HepG2 (cell line): ENCODE results near the gene MIR17HG. TPM values are rescaled to one million over a fixed set of nuclear protein-coding genes. Genes with fewer than 3 reads are reported as not detected.
A peak's percentile ranks its signal among the peaks of the same experiment; 100 is the strongest.

Experiments used
- ATF7 ChIP-seq, 2 experiments: fragments of 450-650 bp in 1 of 2; sonication (generic) in 1 of 2; formaldehyde crosslinking in 1 of 2; IDR thresholded peaks; 2 replicates each; pipeline versions ENCODE4 v1.4.0 to v1.6.1; 2016 to 2020; ENCODE audit warnings: antibody characterized with exemption in 1 of 2, mild to moderate bottlenecking in 1 of 2, missing genetic modification reagents in 1 of 2
- CBX1 ChIP-seq: IDR thresholded peaks from one replicate; pipeline ENCODE4 v1.6.1; 2016; ENCODE audit warnings: antibody characterized with exemption, low read depth
- CC2D1A ChIP-seq: sonication (generic); formaldehyde crosslinking; IDR thresholded peaks from 2 replicates; pipeline ENCODE4 v1.8.1; 2023; ENCODE audit warnings: mild to moderate bottlenecking, missing genetic modification reagents
- GATAD2A ChIP-seq: IDR thresholded peaks from 2 replicates; pipeline ENCODE4 v1.6.1; 2016
- KLF12 ChIP-seq: sonication (generic); formaldehyde crosslinking; IDR thresholded peaks from 2 replicates; pipeline ENCODE4 v1.4.0; 2020; ENCODE audit warnings: missing genetic modification reagents, borderline replicate concordance
- MED8 ChIP-seq: sonication (generic); formaldehyde crosslinking; IDR thresholded peaks from 2 replicates; pipeline ENCODE4 v1.8.1; 2023; ENCODE audit warnings: mild to moderate bottlenecking, missing genetic modification reagents; ENCODE audit not compliant: insufficient replicate concordance
- NFKB2 ChIP-seq: sonication (generic); formaldehyde crosslinking; IDR thresholded peaks from 2 replicates; pipeline ENCODE4 v1.4.0; 2020; ENCODE audit warnings: missing genetic modification reagents, borderline replicate concordance
- POLR2AphosphoS5 ChIP-seq: IDR thresholded peaks from 2 replicates; pipeline ENCODE4 v1.6.1; 2012; ENCODE audit warnings: low read depth, low read length
- RFX3 ChIP-seq: IDR thresholded peaks from 2 replicates; pipeline ENCODE4 v1.6.1; 2016; ENCODE audit warnings: missing biosample characterization, missing genetic modification reagents
- RFXANK ChIP-seq: IDR thresholded peaks from 2 replicates; pipeline ENCODE4 v1.6.1; 2016
- WIZ ChIP-seq: sonication (generic); formaldehyde crosslinking; IDR thresholded peaks from 2 replicates; pipeline ENCODE4 v1.5.1; 2020; ENCODE audit warnings: mild to moderate bottlenecking, missing genetic modification reagents
- ZEB1 ChIP-seq: IDR thresholded peaks from 2 replicates; pipeline ENCODE4 v1.6.1; 2012; ENCODE audit warnings: mild to moderate bottlenecking, low read depth, inconsistent platforms; ENCODE audit not compliant: insufficient replicate concordance
- ZNF207 ChIP-seq: fragments of 450-650 bp; IDR thresholded peaks from 2 replicates; pipeline ENCODE4 v1.6.1; 2016; ENCODE audit warnings: antibody characterized with exemption, borderline replicate concordance
- ZNF235 ChIP-seq: sonication (generic); formaldehyde crosslinking; IDR thresholded peaks from 2 replicates; pipeline ENCODE4 v1.8.1; 2023; ENCODE audit warnings: mild to moderate bottlenecking, missing genetic modification reagents, borderline replicate concordance
- ZNF275 ChIP-seq: sonication (generic); formaldehyde crosslinking; IDR thresholded peaks from 2 replicates; pipeline ENCODE4 v1.8.0; 2022; ENCODE audit warnings: missing genetic modification reagents, mild to moderate bottlenecking, inconsistent platforms, borderline replicate concordance
- ZNF282 ChIP-seq: fragments of 450-650 bp; IDR thresholded peaks from 2 replicates; pipeline ENCODE4 v1.6.1; 2018; ENCODE audit not compliant: partially characterized antibody
- ZNF589 ChIP-seq: sonication (generic); formaldehyde crosslinking; conservative IDR thresholded peaks from 2 replicates; pipeline ENCODE4 v1.8.0; 2022; ENCODE audit warnings: mild to moderate bottlenecking, moderate library complexity, missing genetic modification reagents
- ZSCAN22 ChIP-seq: sonication (generic); formaldehyde crosslinking; IDR thresholded peaks from 2 replicates; pipeline ENCODE4 v1.4.0; 2020; ENCODE audit warnings: mild to moderate bottlenecking, missing genetic modification reagents
- polyA plus RNA-seq, 8 experiments: library from polyadenylated mRNA; depleted of rRNA in 3 of 8; stranded (reverse) in 7 of 8; unstranded in 1 of 8; fragments of >200 nt; fragmentation: Illumina TruSeq in 4 of 8; extraction: Trizol in 4 of 8; gene quantifications; 2 replicates each; pipeline versions ENCODE4 v1.2.1 to v1.2.3, GENCODE V29; 2011 to 2016; ENCODE audit warnings: low read depth in 4 of 8, missing spikeins in 1 of 8, mixed read lengths in 1 of 8; ENCODE audit not compliant: insufficient read depth in 1 of 8
- total RNA-seq, 5 experiments: library from RNA; depleted of rRNA; stranded (reverse); fragments of >200 nt; fragmentation: Illumina TruSeq; extraction: Trizol; gene quantifications; 2 replicates each; pipeline ENCODE4 v1.2.3, GENCODE V29; 2016; ENCODE audit warnings: low read depth in 1 of 5
- TF ChIP-seq, protein P1 (sequence below): sonication (generic); formaldehyde crosslinking; IDR thresholded peaks from 2 replicates; pipeline ENCODE4 v1.9.0; 2021; ENCODE audit warnings: missing genetic modification reagents, borderline replicate concordance
- TF ChIP-seq, protein P2 (sequence below): IDR thresholded peaks from 2 replicates; pipeline ENCODE4 v1.6.1; 2018; ENCODE audit warnings: missing genetic modification reagents, mild to moderate bottlenecking, missing compliant biosample characterization
- TF ChIP-seq, protein P3 (sequence below): sonication (generic); formaldehyde crosslinking; IDR thresholded peaks from 2 replicates; pipeline ENCODE4 v1.5.1; 2020; ENCODE audit warnings: mild to moderate bottlenecking, missing genetic modification reagents, borderline replicate concordance

MIR17HG gene
- total and polyA plus RNA-seq, 2 of the 13 experiments (the other 11 are each of a cell fraction or from before 2014, with no cell fraction given), result 2.5 to 12.3 TPM

- TF ChIP-seq WIZ (no peak), GATAD2A (CRISPR knock-in tag) (peak; percentile 50), ZNF275 (CRISPR knock-in tag) (no peak), NFKB2 (CRISPR knock-in tag) (no peak), ZNF207 (no peak), CC2D1A (CRISPR knock-in tag) (no peak), ZNF589 (CRISPR knock-in tag) (no peak), ZNF235 (CRISPR knock-in tag) (no peak), POLR2AphosphoS5 (peak; percentile 32; the same call in 1 of the 2 replicates), CBX1 (no peak), ZSCAN22 (CRISPR knock-in tag) (no peak), ATF7 (IDR thresholded peaks at IDR 0.05) (no peak), ATF7 (CRISPR knock-in tag; IDR thresholded peaks at IDR 0.05) (no peak), RFXANK (CRISPR knock-in tag) (no peak), KLF12 (CRISPR knock-in tag) (no peak), MED8 (CRISPR knock-in tag) (no peak), ZNF282 (no peak), ZEB1 (no peak), RFX3 (CRISPR knock-in tag) (no peak)
- TF ChIP-seq, protein P1, sequence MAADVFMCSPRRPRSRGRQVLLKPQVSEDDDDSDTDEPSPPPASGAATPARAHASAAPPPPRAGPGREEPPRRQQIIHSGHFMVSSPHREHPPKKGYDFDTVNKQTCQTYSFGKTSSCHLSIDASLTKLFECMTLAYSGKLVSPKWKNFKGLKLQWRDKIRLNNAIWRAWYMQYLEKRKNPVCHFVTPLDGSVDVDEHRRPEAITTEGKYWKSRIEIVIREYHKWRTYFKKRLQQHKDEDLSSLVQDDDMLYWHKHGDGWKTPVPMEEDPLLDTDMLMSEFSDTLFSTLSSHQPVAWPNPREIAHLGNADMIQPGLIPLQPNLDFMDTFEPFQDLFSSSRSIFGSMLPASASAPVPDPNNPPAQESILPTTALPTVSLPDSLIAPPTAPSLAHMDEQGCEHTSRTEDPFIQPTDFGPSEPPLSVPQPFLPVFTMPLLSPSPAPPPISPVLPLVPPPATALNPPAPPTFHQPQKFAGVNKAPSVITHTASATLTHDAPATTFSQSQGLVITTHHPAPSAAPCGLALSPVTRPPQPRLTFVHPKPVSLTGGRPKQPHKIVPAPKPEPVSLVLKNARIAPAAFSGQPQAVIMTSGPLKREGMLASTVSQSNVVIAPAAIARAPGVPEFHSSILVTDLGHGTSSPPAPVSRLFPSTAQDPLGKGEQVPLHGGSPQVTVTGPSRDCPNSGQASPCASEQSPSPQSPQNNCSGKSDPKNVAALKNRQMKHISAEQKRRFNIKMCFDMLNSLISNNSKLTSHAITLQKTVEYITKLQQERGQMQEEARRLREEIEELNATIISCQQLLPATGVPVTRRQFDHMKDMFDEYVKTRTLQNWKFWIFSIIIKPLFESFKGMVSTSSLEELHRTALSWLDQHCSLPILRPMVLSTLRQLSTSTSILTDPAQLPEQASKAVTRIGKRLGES (CRISPR knock-in tag), result no peak
- TF ChIP-seq, protein P2, sequence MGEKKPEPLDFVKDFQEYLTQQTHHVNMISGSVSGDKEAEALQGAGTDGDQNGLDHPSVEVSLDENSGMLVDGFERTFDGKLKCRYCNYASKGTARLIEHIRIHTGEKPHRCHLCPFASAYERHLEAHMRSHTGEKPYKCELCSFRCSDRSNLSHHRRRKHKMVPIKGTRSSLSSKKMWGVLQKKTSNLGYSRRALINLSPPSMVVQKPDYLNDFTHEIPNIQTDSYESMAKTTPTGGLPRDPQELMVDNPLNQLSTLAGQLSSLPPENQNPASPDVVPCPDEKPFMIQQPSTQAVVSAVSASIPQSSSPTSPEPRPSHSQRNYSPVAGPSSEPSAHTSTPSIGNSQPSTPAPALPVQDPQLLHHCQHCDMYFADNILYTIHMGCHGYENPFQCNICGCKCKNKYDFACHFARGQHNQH (CRISPR knock-in tag), result peak; percentile 63; the same call in 1 of the 2 replicates
- TF ChIP-seq, protein P3, sequence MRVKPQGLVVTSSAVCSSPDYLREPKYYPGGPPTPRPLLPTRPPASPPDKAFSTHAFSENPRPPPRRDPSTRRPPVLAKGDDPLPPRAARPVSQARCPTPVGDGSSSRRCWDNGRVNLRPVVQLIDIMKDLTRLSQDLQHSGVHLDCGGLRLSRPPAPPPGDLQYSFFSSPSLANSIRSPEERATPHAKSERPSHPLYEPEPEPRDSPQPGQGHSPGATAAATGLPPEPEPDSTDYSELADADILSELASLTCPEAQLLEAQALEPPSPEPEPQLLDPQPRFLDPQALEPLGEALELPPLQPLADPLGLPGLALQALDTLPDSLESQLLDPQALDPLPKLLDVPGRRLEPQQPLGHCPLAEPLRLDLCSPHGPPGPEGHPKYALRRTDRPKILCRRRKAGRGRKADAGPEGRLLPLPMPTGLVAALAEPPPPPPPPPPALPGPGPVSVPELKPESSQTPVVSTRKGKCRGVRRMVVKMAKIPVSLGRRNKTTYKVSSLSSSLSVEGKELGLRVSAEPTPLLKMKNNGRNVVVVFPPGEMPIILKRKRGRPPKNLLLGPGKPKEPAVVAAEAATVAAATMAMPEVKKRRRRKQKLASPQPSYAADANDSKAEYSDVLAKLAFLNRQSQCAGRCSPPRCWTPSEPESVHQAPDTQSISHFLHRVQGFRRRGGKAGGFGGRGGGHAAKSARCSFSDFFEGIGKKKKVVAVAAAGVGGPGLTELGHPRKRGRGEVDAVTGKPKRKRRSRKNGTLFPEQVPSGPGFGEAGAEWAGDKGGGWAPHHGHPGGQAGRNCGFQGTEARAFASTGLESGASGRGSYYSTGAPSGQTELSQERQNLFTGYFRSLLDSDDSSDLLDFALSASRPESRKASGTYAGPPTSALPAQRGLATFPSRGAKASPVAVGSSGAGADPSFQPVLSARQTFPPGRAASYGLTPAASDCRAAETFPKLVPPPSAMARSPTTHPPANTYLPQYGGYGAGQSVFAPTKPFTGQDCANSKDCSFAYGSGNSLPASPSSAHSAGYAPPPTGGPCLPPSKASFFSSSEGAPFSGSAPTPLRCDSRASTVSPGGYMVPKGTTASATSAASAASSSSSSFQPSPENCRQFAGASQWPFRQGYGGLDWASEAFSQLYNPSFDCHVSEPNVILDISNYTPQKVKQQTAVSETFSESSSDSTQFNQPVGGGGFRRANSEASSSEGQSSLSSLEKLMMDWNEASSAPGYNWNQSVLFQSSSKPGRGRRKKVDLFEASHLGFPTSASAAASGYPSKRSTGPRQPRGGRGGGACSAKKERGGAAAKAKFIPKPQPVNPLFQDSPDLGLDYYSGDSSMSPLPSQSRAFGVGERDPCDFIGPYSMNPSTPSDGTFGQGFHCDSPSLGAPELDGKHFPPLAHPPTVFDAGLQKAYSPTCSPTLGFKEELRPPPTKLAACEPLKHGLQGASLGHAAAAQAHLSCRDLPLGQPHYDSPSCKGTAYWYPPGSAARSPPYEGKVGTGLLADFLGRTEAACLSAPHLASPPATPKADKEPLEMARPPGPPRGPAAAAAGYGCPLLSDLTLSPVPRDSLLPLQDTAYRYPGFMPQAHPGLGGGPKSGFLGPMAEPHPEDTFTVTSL, result no peak
Observed at GRCh38 chr13:91348906-91349435, 1.5 kb downstream of the MIR17HG start (continued).
